ENCODE results near the gene ISM1.

Gene ISM1

GRCh38 chr20:13325033-13325432, 104.0 kb downstream of the ISM1 start:
- peak; percentile 73 for TF ChIP-seq CTCF (IDR thresholded peaks at IDR 0.05; ENCODE audit: low read depth, low read length, missing control alignments)
- DNase-seq (ENCODE audit: extremely low read depth, low read depth) = no peak
- no peak overlapping the region for H3K4me3 ChIP-seq (replicated peaks; ENCODE audit: low read depth, low read length)

- no peak for TF ChIP-seq CTCF (IDR thresholded peaks at IDR 0.05; ENCODE audit: low read depth, low read length, missing control alignments)
- H3K4me3 ChIP-seq (replicated peaks; ENCODE audit: low read depth, low read length) = no peak overlapping the region
- no peak for DNase-seq (ENCODE audit: extremely low read depth, low read depth)
Measured at GRCh38 chr20:13325796-13326340, 104.8 kb downstream of the ISM1 start.

- no peak overlapping the region for H3K4me3 ChIP-seq (replicated peaks; ENCODE audit: low read depth, low read length)
- no peak for DNase-seq (ENCODE audit: extremely low read depth, low read depth)
- no peak for TF ChIP-seq CTCF (IDR thresholded peaks at IDR 0.05; ENCODE audit: low read depth, low read length, missing control alignments)
Measured at GRCh38 chr20:13331536-13331935, 110.5 kb downstream of the ISM1 start.

- DNase-seq (ENCODE audit: extremely low read depth, low read depth) = no peak
- H3K4me3 ChIP-seq (replicated peaks; ENCODE audit: low read depth, low read length) = no peak overlapping the region
- no peak for TF ChIP-seq CTCF (IDR thresholded peaks at IDR 0.05; ENCODE audit: low read depth, low read length, missing control alignments)
Measured at GRCh38 chr20:13333036-13333435, 112.0 kb downstream of the ISM1 start.

- no peak overlapping the region for H3K4me3 ChIP-seq (replicated peaks; ENCODE audit: low read depth, low read length)
- no peak for DNase-seq (ENCODE audit: extremely low read depth, low read depth)
- TF ChIP-seq CTCF (IDR thresholded peaks at IDR 0.05; ENCODE audit: low read depth, low read length, missing control alignments) = no peak
Measured at GRCh38 chr20:13333793-13334192, 112.7 kb downstream of the ISM1 start.

GRCh38 chr20:13336308-13337089, 115.4 kb downstream of the ISM1 start:
- no peak for DNase-seq (ENCODE audit: extremely low read depth, low read depth)
- no peak for TF ChIP-seq CTCF (IDR thresholded peaks at IDR 0.05; ENCODE audit: low read depth, low read length, missing control alignments)
- H3K4me3 ChIP-seq (replicated peaks; ENCODE audit: low read depth, low read length) = no peak overlapping the region
